Measurements from ENCODE around the gene FCN2. TPM values are rescaled to one million over a fixed set of nuclear protein-coding genes. Genes with fewer than 3 reads are reported as not detected.

The FCN2 gene
- total and polyA plus RNA-seq, 9 of the 15 experiments (the other 6 are each of a cell fraction or from before 2014, with no cell fraction given), result not detected

GRCh38 chr9:134922932-134923240 lies 42.3 kb downstream of the FCN2 start:
- CTCF ChIA-PET (ENCODE audit: low intra/inter-chr PET ratio), result no interaction called here
- 0% methylated on average over 6 of the region's 9 CpGs for WGBS (ENCODE audit: insufficient coverage, low coverage, missing lambda C conversion rate)
- POLR2A ChIA-PET, result interaction anchor here (0.6 kb wide), 2 partner anchors 25 to 221 kb away, joined by 3 read pairs; no protein-coding TSS in a partner anchor
- Histone ChIP-seq H2AFZ (ENCODE audit: low read depth, low read length) (no peak overlapping the region), H3K27me3 (ENCODE audit: control insufficient read depth in 2 of 2, insufficient read depth in 2 of 2, low read length in 2 of 2) (peaks cover 0 to 10% of the 10 kb centered on the region in 2 experiments; a peak in 3 of 5 replicates), H3K27ac (ENCODE audit: extremely low read depth, low read depth, low read length) (no peak overlapping the region), H3K9me1 (ENCODE audit: control insufficient read depth, insufficient read depth, low read length) (no peaks in the 10 kb centered on the region), H3K4me2 (ENCODE audit: insufficient read depth, low read length) (no peak overlapping the region), H3K9ac (ENCODE audit: insufficient read depth in 1 of 2, low read depth in 2 of 2, low read length in 2 of 2) (no peak overlapping the region), H3K9me3 (replicated peaks; ENCODE audit: control insufficient read depth, insufficient read depth, low read depth, low read length) (no peaks in the 10 kb centered on the region), H3K4me3 (no peak overlapping the region), H3K36me3 (ENCODE audit: control insufficient read depth, insufficient read depth, low read length) (no peaks in the 10 kb centered on the region), H3K4me1 (replicated peaks in 1 of 2; ENCODE audit: control insufficient read depth in 2 of 2, insufficient read depth in 2 of 2, low read length in 2 of 2) (no peaks in the 10 kb centered on the region), H3K79me2 (ENCODE audit: control insufficient read depth, insufficient read depth, low read length) (no peaks in the 10 kb centered on the region), H4K20me1 (replicated peaks; ENCODE audit: control insufficient read depth, insufficient read depth, low read length) (no peaks in the 10 kb centered on the region)
- intact Hi-C loops (cut with micrococcal nuclease), result no loop called here
- no peak for TF ChIP-seq KLF16 (IDR thresholded peaks at IDR 0.05)
- no peak for TF ChIP-seq HDAC3 (IDR thresholded peaks at IDR 0.05; ENCODE audit: borderline replicate concordance, partially characterized antibody)
- TF ChIP-seq SRF (CRISPR knock-in tag; IDR thresholded peaks at IDR 0.05), result no peak
- TF ChIP-seq, protein P1, sequence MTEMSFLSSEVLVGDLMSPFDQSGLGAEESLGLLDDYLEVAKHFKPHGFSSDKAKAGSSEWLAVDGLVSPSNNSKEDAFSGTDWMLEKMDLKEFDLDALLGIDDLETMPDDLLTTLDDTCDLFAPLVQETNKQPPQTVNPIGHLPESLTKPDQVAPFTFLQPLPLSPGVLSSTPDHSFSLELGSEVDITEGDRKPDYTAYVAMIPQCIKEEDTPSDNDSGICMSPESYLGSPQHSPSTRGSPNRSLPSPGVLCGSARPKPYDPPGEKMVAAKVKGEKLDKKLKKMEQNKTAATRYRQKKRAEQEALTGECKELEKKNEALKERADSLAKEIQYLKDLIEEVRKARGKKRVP (CRISPR knock-in tag; IDR thresholded peaks at IDR 0.05), result no peak
- TF ChIP-seq CCNT2 (IDR thresholded peaks at IDR 0.05; ENCODE audit: borderline replicate concordance, extremely low read depth, insufficient read length, low read depth, low read length), result no peak
- TF ChIP-seq, protein P2, sequence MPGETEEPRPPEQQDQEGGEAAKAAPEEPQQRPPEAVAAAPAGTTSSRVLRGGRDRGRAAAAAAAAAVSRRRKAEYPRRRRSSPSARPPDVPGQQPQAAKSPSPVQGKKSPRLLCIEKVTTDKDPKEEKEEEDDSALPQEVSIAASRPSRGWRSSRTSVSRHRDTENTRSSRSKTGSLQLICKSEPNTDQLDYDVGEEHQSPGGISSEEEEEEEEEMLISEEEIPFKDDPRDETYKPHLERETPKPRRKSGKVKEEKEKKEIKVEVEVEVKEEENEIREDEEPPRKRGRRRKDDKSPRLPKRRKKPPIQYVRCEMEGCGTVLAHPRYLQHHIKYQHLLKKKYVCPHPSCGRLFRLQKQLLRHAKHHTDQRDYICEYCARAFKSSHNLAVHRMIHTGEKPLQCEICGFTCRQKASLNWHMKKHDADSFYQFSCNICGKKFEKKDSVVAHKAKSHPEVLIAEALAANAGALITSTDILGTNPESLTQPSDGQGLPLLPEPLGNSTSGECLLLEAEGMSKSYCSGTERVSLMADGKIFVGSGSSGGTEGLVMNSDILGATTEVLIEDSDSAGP (CRISPR knock-in tag; IDR thresholded peaks at IDR 0.05), result no peak
- no peak for TF ChIP-seq POLR2AphosphoS5 (IDR thresholded peaks at IDR 0.05; ENCODE audit: control insufficient read depth, insufficient read depth, low read depth, low read length)
- TF ChIP-seq TCF3 (CRISPR knock-in tag; IDR thresholded peaks at IDR 0.05), result no peak
- TF ChIP-seq NCOA1 (IDR thresholded peaks at IDR 0.05; ENCODE audit: low read depth), result no peak
- no peak for TF ChIP-seq ZNF77 (CRISPR knock-in tag; IDR thresholded peaks at IDR 0.05)
- no peak for TF ChIP-seq ZEB2 (IDR thresholded peaks at IDR 0.05)
- TF ChIP-seq, protein P3, sequence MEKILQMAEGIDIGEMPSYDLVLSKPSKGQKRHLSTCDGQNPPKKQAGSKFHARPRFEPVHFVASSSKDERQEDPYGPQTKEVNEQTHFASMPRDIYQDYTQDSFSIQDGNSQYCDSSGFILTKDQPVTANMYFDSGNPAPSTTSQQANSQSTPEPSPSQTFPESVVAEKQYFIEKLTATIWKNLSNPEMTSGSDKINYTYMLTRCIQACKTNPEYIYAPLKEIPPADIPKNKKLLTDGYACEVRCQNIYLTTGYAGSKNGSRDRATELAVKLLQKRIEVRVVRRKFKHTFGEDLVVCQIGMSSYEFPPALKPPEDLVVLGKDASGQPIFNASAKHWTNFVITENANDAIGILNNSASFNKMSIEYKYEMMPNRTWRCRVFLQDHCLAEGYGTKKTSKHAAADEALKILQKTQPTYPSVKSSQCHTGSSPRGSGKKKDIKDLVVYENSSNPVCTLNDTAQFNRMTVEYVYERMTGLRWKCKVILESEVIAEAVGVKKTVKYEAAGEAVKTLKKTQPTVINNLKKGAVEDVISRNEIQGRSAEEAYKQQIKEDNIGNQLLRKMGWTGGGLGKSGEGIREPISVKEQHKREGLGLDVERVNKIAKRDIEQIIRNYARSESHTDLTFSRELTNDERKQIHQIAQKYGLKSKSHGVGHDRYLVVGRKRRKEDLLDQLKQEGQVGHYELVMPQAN (IDR thresholded peaks at IDR 0.05; ENCODE audit: borderline replicate concordance), result no peak
- TF ChIP-seq ZNF232 (CRISPR knock-in tag; IDR thresholded peaks at IDR 0.05), result no peak
- no peak for TF ChIP-seq ZSCAN29 (IDR thresholded peaks at IDR 0.05)
- TF ChIP-seq ELK1 (CRISPR knock-in tag; IDR thresholded peaks at IDR 0.05), result no peak
- TF ChIP-seq SREBF2 (CRISPR knock-in tag; IDR thresholded peaks at IDR 0.05), result no peak
- no peak for TF ChIP-seq KHSRP (IDR thresholded peaks at IDR 0.05)
- no peak for TF ChIP-seq CHD1 (IDR thresholded peaks at IDR 0.05; ENCODE audit: low read length)
- FAIRE-seq, result no peak
- in situ Hi-C loops (cut with MboI), result no loop called here
- no peak for ATAC-seq
- no peak for DNase-seq (ENCODE audit: extremely low read depth in 1 of 4, low spot score in 3 of 4)
- no TSS peak for BruUV-seq (replicated peaks)

Measured in K562 (cell line).